Measurements from ENCODE around the gene CDK5RAP2.

DNA sequence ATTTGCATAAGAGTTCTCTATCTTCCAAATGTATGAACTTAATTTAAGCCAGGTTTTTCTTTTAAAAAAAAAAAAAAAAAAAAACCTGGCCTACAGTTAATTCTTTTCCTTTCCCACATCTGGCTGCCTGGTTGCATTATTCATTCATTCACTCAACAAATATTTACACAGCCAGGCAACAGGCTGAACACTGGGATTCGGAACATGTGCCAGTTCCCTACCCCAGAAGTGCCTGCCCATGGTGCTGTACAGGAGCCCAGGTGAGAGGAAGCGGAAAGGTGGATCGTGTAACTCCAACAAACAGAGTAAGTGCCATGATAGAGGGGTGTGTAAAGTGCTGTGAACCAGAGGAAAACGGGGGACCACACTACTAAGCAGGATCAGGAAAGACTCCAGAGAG lies 93.6 kb downstream of the CDK5RAP2 start:
- TF ChIP-seq, protein P1, sequence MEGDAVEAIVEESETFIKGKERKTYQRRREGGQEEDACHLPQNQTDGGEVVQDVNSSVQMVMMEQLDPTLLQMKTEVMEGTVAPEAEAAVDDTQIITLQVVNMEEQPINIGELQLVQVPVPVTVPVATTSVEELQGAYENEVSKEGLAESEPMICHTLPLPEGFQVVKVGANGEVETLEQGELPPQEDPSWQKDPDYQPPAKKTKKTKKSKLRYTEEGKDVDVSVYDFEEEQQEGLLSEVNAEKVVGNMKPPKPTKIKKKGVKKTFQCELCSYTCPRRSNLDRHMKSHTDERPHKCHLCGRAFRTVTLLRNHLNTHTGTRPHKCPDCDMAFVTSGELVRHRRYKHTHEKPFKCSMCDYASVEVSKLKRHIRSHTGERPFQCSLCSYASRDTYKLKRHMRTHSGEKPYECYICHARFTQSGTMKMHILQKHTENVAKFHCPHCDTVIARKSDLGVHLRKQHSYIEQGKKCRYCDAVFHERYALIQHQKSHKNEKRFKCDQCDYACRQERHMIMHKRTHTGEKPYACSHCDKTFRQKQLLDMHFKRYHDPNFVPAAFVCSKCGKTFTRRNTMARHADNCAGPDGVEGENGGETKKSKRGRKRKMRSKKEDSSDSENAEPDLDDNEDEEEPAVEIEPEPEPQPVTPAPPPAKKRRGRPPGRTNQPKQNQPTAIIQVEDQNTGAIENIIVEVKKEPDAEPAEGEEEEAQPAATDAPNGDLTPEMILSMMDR (conservative IDR thresholded peaks at IDR 0.05 in 1 of 2, IDR thresholded peaks at IDR 0.05 in 1 of 2; ENCODE audit: low read depth in 1 of 2, low read length in 2 of 2): no peak
- TF ChIP-seq EZH2 (IDR thresholded peaks at IDR 0.05; ENCODE audit: low read length, missing control alignments): no peak

All from fibroblast of lung (primary cell).